HepG2 (cell line): ENCODE data around the gene SNAPC4. TPM values are rescaled to one million over a fixed set of nuclear protein-coding genes. Genes with fewer than 3 reads are reported as not detected.
A peak's percentile ranks its signal among the peaks of the same experiment; 100 is the strongest.

Source experiments
- AHR ChIP-seq: IDR thresholded peaks from 2 replicates; pipeline ENCODE4 v1.6.1; 2018; ENCODE audit warnings: missing genetic modification reagents, missing compliant biosample characterization
- BCLAF1 ChIP-seq: fragments of 450-650 bp; IDR thresholded peaks from 2 replicates; pipeline ENCODE4 v1.6.1; 2017; ENCODE audit warnings: mild to moderate bottlenecking
- CEBPG ChIP-seq: IDR thresholded peaks from 2 replicates; pipeline ENCODE4 v1.6.1; 2016
- CEBPZ ChIP-seq: IDR thresholded peaks from 2 replicates; pipeline ENCODE4 v1.6.1; 2012; ENCODE audit warnings: low read length, improper control_type of control experiment
- DDIT3 ChIP-seq: sonication (generic); formaldehyde crosslinking; IDR thresholded peaks from 2 replicates; pipeline ENCODE4 v1.4.0; 2020; ENCODE audit warnings: mild to moderate bottlenecking, missing genetic modification reagents
- DMTF1 ChIP-seq: sonication (generic); formaldehyde crosslinking; IDR thresholded peaks from 2 replicates; pipeline ENCODE4 v1.4.0; 2020; ENCODE audit warnings: mild to moderate bottlenecking, missing genetic modification reagents
- ETV5 ChIP-seq: IDR thresholded peaks from 2 replicates; pipeline ENCODE4 v1.6.1; 2018; ENCODE audit warnings: missing biosample characterization, missing genetic modification reagents, inconsistent platforms, borderline replicate concordance
- GATA4 ChIP-seq: sonication (generic); IDR thresholded peaks from 2 replicates; pipeline ENCODE4 v1.6.1; 2016; ENCODE audit warnings: antibody characterized with exemption, low read depth, borderline replicate concordance
- GPBP1L1 ChIP-seq: sonication (generic); formaldehyde crosslinking; IDR thresholded peaks from 2 replicates; pipeline ENCODE4 v1.5.0; 2020; ENCODE audit warnings: mild to moderate bottlenecking, missing genetic modification reagents
- HMGA1 ChIP-seq: sonication (generic); formaldehyde crosslinking; conservative IDR thresholded peaks from 2 replicates; pipeline ENCODE4 v1.4.0; 2020; ENCODE audit warnings: missing genetic modification reagents
- KAT7 ChIP-seq: IDR thresholded peaks from 2 replicates; pipeline ENCODE4 v1.6.1; 2018; ENCODE audit warnings: borderline replicate concordance, missing compliant biosample characterization
- NRL ChIP-seq: sonication (generic); formaldehyde crosslinking; IDR thresholded peaks from 2 replicates; pipeline ENCODE4 v1.5.0; 2020; ENCODE audit warnings: missing genetic modification reagents, mild to moderate bottlenecking, moderate library complexity, borderline replicate concordance
- PBX2 ChIP-seq: IDR thresholded peaks from 2 replicates; pipeline ENCODE4 v1.6.1; 2016; ENCODE audit warnings: control low read depth
- SOX6 ChIP-seq, 2 experiments: fragments of 450-650 bp in 1 of 2; sonication (generic) in 1 of 2; formaldehyde crosslinking in 1 of 2; IDR thresholded peaks; 2 replicates each; pipeline versions ENCODE4 v1.4.0 to v1.6.1; 2017 to 2020; ENCODE audit warnings: antibody characterized with exemption in 1 of 2, mild to moderate bottlenecking in 1 of 2, missing genetic modification reagents in 1 of 2
- TMF1 ChIP-seq: sonication (generic); formaldehyde crosslinking; IDR thresholded peaks from 2 replicates; pipeline ENCODE4 v1.8.1; 2022; ENCODE audit warnings: low read depth, missing genetic modification reagents
- ZFP37 ChIP-seq: sonication (generic); formaldehyde crosslinking; IDR thresholded peaks from 2 replicates; pipeline ENCODE4 v1.4.0; 2020; ENCODE audit warnings: missing genetic modification reagents, borderline replicate concordance
- ZNF446 ChIP-seq: sonication (generic); formaldehyde crosslinking; IDR thresholded peaks from 2 replicates; pipeline ENCODE4 v1.5.0; 2020; ENCODE audit warnings: mild to moderate bottlenecking, missing genetic modification reagents
- ZNF577 ChIP-seq: sonication (generic); formaldehyde crosslinking; IDR thresholded peaks from 2 replicates; pipeline ENCODE4 v1.4.0; 2020; ENCODE audit warnings: mild to moderate bottlenecking, low read depth, missing genetic modification reagents, borderline replicate concordance
- ZNF598 ChIP-seq: sonication (generic); formaldehyde crosslinking; IDR thresholded peaks from 2 replicates; pipeline ENCODE4 v1.5.1; 2020; ENCODE audit warnings: mild to moderate bottlenecking, missing genetic modification reagents, borderline replicate concordance
- polyA plus RNA-seq, 8 experiments: library from polyadenylated mRNA; depleted of rRNA in 3 of 8; stranded (reverse) in 7 of 8; unstranded in 1 of 8; fragments of >200 nt; fragmentation: Illumina TruSeq in 4 of 8; extraction: Trizol in 4 of 8; gene quantifications; 2 replicates each; pipeline versions ENCODE4 v1.2.1 to v1.2.3, GENCODE V29; 2011 to 2016; ENCODE audit warnings: low read depth in 4 of 8, missing spikeins in 1 of 8, mixed read lengths in 1 of 8; ENCODE audit not compliant: insufficient read depth in 1 of 8
- total RNA-seq, 5 experiments: library from RNA; depleted of rRNA; stranded (reverse); fragments of >200 nt; fragmentation: Illumina TruSeq; extraction: Trizol; gene quantifications; 2 replicates each; pipeline ENCODE4 v1.2.3, GENCODE V29; 2016; ENCODE audit warnings: low read depth in 1 of 5

Gene SNAPC4
- total and polyA plus RNA-seq, 2 of the 13 experiments (the other 11 are each of a cell fraction or from before 2014, with no cell fraction given): 2.0 to 6.0 TPM

GRCh38 chr9:136354592-136355085 is 45.3 kb downstream of the SNAPC4 start (continued):
- no peak for TF ChIP-seq DDIT3 (CRISPR knock-in tag)
- no peak for TF ChIP-seq GATA4
- no peak for TF ChIP-seq CEBPG
- TF ChIP-seq NRL (CRISPR knock-in tag): no peak
- TF ChIP-seq ETV5 (CRISPR knock-in tag): no peak
- no peak for TF ChIP-seq SOX6 (IDR thresholded peaks at IDR 0.05)
- TF ChIP-seq SOX6 (CRISPR knock-in tag; IDR thresholded peaks at IDR 0.05): 0 out of 2 replicates have a peak, but pooled peaks have one; percentile 11
- 0 out of 2 replicates have a peak, but pooled peaks have one; percentile 35 for TF ChIP-seq PBX2 (CRISPR knock-in tag)
- no peak for TF ChIP-seq BCLAF1
- TF ChIP-seq AHR (CRISPR knock-in tag): no peak
- TF ChIP-seq TMF1 (CRISPR knock-in tag): no peak
- TF ChIP-seq ZFP37 (CRISPR knock-in tag): no peak
- no peak for TF ChIP-seq GPBP1L1
- no peak for TF ChIP-seq KAT7 (CRISPR knock-in tag)
- no peak for TF ChIP-seq CEBPZ
- TF ChIP-seq ZNF446: no peak
- no peak for TF ChIP-seq ZNF577 (CRISPR knock-in tag)
- TF ChIP-seq ZNF598 (CRISPR knock-in tag): no peak
- no peak for TF ChIP-seq DMTF1 (CRISPR knock-in tag)
- TF ChIP-seq HMGA1 (CRISPR knock-in tag): no peak
